Measurements from ENCODE around the gene NBEAL2. TPM values are rescaled to one million over a fixed set of nuclear protein-coding genes. Genes with fewer than 3 reads are reported as not detected.

NBEAL2 gene
- total RNA-seq, 4 donors from 2014 or later = 17.4 to 113 (median 33.6) TPM

DNA sequence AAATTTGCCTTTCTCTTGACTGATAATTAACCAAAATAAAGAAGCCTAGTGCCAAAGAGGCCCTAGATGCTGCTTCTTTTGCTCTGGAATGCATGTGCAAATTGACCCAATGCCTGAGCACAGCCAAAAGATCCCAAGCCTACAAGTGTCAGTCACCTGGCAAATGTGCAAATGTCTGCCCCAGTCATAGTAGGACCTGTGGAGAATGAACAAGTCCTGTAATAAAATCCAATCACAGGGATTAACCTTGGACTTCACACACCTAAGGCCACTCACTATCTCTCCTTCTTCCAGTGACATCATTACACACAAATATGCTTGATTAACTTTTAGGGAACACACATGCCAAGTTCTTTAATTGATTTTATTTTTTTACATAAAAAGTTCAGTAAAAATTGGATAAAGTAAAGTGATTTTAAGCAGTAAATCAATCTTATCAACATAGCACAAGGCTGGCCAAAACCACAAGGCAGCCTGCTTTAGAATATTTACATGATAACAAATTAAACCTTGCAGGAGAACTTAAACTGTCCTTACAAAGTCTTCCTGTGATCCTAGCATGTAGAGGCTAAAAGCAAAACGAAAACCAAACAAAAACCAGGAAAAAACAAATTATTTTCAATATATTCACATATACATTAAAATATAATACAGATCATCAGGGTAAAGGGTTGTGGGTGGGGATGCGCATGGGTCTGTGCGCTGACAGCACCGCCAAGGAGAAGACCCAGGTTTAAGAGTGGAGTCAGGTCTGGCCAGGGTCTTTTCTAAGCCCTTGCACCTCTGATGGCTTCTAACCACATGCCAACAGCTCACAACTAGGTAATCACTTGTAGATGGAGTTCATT is 36.8 kb downstream of the NBEAL2 start:
- no peak for TF ChIP-seq CTCF (IDR thresholded peaks at IDR 0.05)
- DNase-seq (ENCODE audit: low spot score) (no peak), ATAC-seq (ENCODE audit: low FRiP score) (no peak)

- DNase-seq (ENCODE audit: low spot score) (no peak), ATAC-seq (ENCODE audit: low FRiP score) (no peak)
- no peak for TF ChIP-seq CTCF (IDR thresholded peaks at IDR 0.05)
These were observed 37.5 kb downstream of the NBEAL2 start for GRCh38 chr3:47016934-47017435.

DNA sequence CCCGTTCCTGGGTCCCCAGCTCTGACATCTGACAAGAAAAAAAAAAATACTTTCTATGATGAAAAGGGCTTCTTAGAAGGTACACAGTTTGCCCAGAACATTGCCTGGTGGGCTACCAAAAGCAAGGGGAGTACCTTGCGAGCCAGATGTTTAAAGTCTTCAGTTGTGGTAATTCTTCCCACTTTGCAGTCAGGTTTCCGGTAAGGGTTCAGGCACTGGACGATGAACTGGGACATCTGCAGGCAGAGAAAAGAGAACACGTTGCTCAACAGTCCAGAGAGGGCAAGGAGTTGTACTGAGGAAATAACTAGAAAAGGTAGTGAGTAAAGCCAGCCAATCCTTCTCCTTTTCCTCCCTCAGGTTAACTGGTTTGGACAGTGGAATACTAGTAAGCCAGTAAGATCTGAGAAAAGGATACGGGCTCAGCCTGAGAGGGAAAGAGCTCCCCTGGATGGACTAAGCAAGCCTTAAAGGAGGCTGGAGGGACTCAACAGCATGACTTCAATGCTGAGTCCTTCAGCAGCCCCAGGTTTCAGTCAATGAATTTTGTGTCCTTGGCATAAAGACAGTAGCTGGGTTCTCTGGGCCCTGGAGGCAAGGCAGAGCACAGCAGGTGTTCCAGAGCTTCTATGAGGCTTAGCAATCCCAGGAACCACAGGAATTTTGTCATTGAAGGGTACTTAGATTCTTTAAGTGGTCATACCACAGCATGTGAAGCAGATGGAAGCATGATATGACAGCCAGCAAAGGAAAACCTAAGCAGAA is 38.2 kb downstream of the NBEAL2 start:
- ATAC-seq (ENCODE audit: low FRiP score) (no peak), DNase-seq (ENCODE audit: low spot score) (no peak)
- no peak for TF ChIP-seq CTCF (IDR thresholded peaks at IDR 0.05)

DNA sequence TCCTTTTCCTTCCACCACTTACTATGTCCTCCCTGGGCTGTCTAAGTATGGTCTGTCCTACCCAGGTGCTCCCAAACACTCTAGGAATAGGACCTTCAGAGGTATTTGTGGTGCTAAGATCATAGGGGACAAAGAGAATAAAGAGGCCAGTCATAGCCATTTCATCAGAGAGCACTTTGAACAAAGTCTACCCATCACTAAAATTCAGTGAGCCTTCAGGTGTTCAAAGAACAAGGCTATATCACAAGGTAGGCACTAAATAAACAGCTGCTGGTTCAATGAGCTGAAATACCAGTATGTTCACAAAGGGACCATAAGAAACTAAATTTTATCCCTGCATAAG is 38.8 kb downstream of the NBEAL2 start:
- TF ChIP-seq CTCF (IDR thresholded peaks at IDR 0.05) = no peak
- DNase-seq (ENCODE audit: low spot score) = no peak
- no peak for ATAC-seq (ENCODE audit: low FRiP score)

- TF ChIP-seq CTCF (IDR thresholded peaks at IDR 0.05) = no peak
- ATAC-seq (ENCODE audit: low FRiP score) (no peak), DNase-seq (ENCODE audit: low spot score) (no peak)
These were observed 39.7 kb downstream of the NBEAL2 start for GRCh38 chr3:47019201-47019600.

DNA sequence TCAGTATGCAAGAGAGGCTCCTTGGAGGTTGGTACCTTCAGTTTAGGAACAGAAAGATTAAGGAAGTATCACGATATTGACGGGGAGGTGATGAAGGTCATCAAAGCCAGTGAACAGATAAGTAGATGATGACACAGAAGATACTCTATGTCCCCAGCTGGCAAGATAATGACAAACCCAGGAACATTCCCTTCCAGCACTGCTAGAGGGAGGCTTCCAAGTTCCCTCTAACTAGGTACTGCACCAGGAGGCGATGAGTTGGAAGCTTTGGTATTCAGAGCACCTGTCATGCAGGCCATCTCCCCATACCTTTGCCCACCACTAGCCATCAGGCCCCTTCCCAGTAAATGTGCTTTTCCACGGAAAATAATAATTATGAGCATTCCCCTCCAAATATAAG is 40.8 kb downstream of the NBEAL2 start:
- no peak for TF ChIP-seq CTCF (IDR thresholded peaks at IDR 0.05)
- ATAC-seq (ENCODE audit: low FRiP score) (no peak), DNase-seq (ENCODE audit: low spot score) (no peak)

Data from omental fat pad (tissue), 4 donors.